CMK (cell line): ENCODE data around the gene PRMT3.
"Not testable (repeated sequence)": the region's sequence is repeated elsewhere in the genome, so short reads cannot be mapped to it uniquely, and the experiment has no call there.

Experiments
- DNase-seq: peaks from one replicate; pipeline ENCODE4 v3.0.0-alpha.2; 2010; ENCODE audit warnings: low read depth

The PRMT3 gene

DNA sequence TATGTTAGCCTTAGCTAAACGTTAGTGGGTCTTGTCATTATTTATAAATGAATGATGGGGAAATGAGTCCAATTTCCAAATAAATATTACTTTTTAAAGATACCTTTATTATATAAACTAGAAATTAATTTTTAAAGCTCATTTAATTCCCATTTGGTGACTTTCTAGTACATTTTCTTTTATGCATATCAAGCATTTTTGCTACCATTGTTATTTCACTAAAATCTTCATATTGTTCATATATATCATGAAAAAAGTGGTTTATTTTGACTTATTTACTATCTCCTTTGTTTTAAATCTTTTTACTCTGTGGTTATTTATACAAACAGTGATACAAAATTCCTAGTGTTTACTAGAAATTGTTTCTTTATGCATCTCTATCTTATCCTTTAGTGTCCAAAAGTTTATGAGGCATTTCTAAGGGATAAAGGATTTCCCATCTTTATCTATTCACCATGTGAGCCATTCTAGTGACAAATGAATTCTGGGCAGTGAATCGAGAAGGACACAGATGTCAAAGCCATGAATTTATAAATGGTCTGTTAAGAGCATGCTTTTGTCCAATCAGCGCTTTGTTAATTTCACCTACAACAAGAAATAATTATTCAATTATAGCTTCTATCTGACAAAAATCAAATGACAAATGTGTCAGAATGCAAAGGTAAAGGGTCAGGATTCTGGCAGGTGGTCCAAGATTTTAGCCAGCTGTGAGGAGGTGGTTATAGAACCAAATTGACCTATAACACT lies 70.6 kb downstream of the PRMT3 start:
- DNase-seq = no peak

DNA sequence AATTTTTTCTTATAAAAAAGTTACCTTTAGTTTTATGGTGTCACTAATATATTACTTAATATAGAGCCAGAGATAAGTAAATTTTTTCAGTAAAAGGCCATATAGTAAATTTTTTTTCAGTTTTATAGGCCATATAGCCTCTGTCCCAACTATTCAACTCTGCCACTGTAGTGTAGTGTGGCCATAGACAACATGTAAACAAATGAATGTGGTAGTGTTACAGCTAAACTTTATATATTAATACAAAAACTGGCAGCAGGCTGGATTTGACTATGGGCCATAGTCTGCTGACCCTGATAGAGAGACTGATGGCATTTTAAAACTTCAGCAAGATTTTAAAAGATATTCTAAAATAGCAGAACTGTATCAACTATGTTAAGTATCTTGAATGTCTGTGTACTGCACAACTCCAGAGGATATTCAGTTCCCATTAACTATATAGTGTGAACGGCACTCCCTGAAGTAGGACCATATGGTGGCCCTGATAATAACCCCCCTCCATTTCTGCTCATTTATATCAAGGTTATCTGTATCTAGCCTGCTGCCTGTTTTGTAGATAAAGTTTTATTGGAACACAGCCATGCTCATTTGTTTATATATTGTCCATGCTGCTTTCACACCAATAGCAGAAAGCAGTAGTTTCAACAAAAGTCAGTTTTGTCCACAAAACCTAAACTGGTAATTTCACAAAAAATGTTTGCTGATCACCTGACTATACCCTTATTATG lies 71.6 kb downstream of the PRMT3 start:
- DNase-seq = peak; percentile 59

DNA sequence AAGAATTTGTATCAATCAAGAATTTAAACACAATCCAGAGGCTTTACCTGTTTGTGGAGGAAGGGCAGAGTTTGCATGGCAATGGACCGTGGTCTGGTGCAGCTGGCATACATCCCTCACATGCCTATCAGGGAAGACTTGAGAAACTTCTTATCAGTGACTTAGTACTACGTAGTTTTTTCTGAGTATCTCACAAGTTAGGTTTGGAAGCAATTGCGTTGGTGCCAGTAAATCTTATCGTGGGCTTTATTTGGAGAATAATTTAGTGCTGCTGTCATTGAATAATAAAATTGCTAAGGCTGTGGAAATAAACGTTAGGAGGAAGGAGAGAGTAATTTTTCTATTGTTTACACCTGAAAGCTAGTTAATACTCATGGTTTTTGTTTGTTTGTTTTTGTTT lies 72.3 kb downstream of the PRMT3 start:
- no peak for DNase-seq

DNA sequence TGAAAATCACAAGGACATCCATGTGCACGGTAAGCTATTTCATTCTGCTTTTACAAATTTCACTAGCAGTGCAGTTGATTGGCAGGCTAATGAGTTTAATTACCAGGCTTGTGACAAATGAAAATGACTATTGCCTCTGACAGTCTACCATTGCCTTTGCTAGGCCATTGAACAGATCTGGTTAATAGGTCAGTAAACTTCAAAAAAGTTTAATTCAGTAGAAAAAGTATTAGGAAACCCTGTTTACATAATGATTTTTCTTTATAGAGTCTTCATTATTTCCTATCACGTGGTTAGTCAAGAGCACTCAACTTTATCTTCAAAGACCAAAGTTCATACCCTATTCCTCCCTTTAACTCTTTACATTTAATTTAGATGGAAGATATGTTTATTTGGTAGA lies 77.0 kb downstream of the PRMT3 start:
- DNase-seq = no peak

DNA sequence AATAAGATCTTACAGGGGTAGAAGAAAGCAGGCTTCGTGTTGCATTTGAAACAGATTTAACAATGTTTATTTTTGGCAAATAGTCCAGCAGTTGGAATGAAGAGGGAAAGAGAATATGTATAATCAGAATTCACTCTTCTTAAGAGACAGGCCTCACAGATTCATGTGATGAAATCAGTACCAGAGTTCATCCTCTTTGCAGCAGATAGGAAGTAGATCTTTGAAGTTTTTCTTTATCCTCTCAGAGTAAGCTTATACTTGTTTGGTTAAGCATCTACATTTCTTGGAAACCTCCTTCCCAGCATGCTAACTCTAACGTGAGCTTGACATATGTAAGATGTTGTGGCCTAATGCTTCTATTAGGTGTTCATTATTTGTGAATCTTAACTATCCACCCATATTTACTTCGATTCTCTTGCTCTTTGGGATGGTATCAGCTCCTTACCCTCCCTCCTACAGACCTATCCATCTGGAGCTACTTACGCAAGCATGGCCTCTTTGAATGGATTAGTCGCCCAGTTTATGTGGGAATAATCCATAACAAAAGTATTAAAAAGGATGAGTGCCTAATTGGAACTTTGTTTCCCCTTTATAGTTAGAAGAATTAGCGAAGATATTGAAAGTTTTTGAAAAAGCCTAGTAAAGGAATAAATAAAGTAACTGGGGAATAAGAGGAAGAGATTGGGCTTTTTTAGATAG lies 80.1 kb downstream of the PRMT3 start:
- DNase-seq = no peak

DNA sequence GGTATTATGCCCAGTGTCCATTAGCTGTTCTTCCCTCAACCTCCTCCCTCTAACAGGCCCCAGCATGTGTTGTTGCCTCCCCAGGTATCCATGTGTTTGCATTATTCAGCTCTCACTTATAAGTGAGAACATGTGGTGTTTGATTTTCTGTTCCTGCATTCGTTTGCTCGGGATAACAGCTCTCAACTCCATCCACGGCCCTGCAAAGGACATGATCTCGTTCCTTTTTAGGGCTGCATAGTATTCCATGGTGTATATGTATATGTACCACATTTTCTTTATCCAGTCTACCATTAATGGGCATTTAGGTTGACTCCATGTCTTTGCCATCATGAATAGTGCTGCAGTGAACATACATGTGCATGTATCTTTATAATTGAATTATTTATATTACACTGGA lies 82.8 kb downstream of the PRMT3 start:
- DNase-seq = no peak

DNA sequence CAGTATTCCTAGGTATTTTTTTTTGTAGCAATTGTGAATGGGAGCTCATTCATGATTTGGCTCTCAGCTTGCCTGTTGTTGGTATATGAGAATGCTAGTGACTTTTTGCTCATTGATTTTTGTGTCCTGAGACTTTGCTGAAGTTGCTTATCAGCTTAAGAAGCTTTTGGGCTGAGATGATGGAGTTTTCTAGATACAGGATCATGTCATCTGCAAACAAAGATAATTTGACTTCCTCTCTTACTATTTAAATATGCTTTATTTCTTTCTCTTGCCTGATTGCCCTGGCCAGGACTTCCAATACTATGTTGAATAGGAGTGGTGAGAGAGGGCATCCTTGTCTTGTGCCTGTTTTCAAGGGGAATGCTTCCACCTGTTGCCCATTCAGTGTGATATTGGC lies 84.4 kb downstream of the PRMT3 start:
- not testable (repeated sequence) for DNase-seq

DNA sequence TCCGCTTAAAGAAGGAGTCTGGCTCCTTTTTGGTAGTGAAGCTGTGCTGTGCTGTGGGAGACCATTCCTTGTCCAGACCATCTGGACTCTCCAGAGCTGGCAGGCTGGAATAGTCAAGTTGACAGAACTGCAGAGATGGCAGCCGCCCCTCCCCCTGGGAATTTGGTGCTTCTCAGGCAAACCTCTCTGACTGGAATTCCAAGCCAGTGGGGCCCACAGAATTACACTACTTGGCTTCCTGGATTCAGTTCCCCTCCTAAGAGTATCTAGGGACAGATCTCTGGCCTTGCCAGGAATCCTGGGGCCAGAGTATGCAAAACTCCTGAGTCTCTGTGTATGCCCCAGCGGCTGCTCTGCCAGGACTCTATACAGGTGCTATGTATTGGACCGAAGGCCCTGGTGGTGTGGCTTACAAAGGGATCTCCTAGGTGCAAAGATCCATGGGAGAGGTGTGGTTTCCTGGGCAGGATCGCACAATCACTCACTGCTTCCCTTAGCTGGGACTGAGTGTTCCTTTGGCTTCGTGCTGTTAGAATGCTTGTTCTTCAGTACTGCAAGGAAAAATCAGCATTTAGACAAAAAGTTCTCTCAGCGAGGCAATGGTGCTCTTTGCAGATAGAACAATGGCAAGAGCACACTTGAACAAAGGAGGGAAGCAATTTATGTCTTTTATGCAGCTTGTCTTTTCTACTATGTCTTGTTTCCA lies 86.8 kb downstream of the PRMT3 start:
- no peak for DNase-seq

DNA sequence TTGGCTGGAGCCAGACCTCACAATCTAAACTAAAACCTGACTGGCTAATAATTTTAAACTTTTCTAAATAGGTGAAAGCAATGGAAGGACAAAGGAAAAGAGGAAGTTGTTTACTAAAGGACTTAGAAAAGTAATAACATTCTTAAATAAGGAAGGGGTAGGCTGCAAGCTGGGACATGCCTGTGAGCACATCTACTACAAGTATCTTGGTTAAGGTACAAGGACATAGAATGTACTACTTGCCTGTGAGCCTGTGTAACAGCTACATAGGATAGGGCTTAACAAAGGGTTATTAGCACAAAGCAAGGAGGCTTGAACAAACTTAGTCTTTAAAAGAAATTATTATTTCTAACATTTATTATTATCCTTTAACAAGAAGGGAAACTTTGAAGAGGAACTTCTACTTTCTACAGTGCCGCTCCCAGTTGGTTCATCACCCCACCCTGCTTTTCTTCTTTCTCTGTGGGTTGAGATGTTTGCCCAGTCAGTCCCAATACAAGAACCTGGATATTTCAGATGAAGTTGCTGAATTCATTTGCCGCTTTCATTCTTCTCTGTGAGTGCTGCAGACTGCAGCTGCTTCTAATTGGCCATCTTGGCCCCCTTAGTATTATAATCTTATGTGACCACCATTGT lies 87.5 kb downstream of the PRMT3 start:
- no peak for DNase-seq

DNA sequence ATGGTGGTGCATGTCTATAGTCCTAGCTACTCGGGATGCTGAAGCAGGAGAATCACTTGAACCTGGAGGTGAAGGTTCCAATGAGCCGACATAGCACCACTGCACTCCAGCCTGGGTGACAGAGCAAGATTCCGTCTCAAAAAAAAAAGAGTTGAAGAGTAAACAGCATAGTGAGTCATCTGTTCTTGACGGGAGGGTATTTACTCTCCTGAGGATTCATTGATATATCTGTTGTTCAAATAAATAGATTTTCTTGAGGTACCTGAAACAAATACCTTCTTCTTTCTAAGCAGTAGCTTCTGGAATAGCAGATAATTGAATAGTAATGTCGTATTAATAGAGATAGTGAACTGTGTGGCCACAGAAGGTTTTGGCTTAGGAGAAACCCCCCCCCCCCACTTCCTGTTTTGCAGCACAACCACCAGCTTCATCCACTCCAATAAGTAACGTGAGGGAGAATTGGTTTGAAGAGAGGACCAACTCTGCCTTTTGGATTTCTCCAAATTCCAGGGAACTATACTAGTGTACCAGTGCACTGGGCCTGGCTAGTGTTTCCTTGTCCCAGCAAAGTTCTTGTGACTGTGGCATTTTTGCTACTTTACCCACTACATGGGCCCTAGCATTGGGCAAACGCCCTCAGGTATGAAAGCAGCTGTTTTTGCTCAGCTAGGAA lies 90.0 kb downstream of the PRMT3 start:
- no peak for DNase-seq

DNA sequence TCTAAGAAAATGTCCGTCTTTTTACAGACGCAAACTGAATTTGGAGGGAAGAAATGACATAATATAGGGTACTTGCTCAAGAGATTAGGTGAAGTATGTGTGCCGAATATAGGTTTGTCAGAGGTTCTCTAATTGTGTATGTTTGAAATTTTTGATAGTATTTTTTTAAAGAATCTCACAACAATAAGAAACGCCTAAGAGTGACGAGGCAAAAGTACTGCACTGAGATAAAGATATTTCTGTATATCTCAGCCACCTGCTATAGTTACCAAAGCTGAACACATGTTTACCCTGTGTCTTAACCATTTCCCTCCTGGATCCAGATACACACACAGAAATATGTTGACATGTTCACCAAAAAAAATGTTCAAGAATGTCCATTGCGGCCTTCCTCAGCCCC lies 92.0 kb downstream of the PRMT3 start:
- DNase-seq = no peak

DNA sequence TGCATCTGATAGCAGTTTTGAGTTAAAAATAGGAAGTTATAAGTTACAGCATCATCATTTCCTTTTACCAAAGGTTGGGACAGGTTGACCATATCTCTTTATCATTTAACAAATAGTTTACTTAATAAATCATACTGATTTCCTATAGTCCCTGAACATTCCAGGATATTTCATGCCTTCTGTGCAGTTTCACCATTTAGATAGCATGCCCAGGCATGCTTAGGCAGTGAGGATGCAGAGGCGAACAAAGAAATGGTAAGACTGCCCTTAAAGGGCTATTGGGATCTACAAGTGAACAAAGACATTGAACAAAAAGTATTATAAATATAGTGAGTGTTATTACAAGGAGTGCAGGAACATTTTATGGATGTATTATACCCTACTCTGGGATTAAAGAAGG lies 96.4 kb downstream of the PRMT3 start:
- DNase-seq = no peak

DNA sequence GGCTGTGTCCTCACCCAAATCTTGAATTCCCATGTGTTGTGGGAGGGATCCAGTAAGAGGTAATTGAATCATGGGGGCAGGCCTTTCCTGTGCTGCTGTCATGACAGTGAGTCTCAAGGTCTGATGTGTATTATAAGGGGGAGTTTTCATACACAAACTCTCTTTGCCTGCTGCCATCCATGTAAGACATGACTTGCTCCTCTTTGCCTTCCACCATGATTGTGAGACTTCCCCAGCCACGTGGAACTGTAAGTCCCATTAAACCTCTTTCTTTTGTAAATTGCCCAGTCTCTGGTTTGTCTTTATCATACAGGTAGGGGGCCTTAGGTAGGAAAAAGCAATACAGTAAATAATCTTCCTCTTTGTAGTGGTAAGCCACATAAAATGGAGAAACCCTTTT lies 96.9 kb downstream of the PRMT3 start:
- not testable (repeated sequence) for DNase-seq

DNA sequence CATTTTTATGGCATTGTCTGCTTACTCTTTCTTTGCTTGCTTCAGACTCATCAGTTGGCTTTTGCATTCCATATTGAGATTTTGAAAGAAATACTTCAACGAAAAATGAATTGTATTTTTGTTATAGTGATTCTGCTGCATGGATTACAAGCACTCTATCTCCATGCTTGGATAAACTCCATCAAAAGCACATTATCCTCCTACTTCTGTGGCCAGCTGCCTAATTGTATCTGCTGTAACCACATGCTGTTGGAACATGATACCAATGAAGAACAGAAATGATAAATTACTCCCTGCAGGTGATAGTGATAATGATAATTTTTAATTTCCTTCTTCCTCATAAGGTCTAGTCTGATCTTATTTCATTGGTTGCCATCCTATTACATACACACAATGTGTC lies 100.8 kb downstream of the PRMT3 start:
- no peak for DNase-seq

DNA sequence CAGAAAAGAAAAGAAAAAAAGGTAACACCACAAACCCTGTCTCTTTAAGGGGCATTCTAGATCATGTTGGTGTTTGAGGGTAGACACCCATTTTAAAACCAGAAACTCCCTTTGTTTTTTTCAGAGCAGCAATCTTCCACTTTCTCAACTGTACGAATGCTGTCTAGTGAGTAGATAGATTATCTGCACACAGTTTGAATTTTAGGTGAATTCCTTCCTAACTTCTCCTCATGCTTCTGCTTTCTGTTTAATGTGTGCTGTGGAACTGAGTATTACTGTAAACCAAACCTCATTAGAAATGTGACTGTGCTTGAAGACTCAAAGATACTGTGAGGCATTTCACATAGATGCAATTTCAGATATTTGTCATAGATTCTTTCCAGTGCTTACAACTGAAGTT lies 102.4 kb downstream of the PRMT3 start:
- no peak for DNase-seq

DNA sequence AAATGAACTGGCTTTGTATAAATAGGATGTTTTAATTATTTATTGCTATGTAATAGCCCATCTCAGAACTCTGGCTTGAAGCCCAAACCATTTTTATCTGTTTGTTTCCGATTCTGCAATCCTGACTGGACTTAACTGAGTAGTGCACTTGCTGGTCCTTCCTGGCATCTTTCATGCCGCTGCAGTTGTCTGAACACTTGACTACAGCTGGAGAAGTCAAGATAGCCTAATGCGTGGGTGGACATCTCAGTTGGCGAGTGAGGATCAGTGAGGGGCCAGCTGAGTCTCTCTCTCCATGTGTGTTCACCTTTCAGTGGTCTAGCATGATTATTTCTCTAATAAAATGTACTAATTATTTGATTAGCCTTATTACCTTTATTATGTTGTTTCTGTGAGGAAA lies 105.8 kb downstream of the PRMT3 start:
- DNase-seq = peak; percentile 24

DNA sequence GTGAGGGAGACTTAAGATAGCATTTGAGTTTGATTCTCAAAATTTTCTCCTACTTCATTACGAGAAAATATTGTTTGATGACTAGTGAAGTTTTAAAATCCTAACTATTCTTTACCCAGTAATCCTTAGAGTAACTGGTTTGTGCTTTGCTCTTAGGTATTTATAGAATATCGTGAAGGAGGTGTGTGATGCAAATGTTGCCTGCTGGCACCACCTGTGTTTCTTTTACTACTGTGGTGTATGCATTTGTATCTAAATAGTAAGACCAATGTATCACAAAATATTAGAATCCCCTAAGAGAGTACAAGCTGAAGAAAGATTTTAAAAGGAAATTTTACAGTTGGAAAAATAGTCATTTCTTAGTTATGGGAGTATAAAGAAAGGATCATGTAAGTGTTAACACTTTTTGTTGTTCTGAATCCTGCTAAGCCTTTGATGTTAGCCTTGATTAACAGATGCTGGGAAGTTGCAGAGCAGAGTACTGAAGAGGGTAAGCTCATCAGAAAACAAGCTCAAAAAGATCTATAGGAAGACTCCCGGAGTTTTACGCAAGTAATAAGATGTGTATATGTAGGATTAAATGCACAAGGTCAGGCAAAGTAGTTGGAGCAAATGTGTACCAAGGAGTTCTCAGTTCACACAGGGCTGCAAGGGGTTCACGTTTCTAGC lies 109.7 kb downstream of the PRMT3 start:
- no peak for DNase-seq

DNA sequence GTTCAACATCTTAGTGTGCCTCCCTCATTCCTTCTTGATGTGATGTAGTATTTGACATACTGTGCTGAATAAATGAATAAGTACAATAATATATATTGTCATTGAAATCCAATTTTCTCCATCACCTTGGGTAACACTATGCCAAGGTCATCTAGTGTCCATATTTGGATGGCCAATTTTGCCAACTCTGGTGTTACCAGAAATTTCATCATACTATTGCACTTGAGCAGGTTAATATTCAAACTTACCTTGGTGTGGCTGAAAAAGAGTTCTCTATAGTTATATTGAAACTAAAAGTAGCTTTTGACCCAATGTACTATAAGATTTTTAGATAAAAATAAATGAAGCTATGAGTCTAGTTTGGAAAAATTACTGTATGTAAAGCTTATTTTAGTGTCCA lies 113.7 kb downstream of the PRMT3 start:
- no peak for DNase-seq

DNA sequence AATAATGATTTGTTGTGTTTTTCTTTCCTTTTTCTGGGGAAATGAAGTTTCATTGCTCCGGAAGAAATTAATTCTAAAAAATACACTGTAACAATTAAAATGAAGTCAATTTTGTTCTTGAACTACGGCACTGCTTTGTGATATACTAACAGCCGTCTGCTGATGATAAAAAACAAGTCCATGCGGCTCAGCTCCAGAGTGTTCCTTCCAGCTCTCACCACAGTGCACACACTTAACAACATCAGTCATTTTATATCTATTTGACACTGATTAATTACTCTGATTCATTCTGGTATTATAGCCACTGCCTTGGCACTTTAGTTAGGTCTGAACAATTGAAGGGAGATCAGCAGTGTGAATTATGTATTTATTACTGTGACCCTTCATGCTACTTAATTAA lies 114.5 kb downstream of the PRMT3 start:
- DNase-seq = no peak

DNA sequence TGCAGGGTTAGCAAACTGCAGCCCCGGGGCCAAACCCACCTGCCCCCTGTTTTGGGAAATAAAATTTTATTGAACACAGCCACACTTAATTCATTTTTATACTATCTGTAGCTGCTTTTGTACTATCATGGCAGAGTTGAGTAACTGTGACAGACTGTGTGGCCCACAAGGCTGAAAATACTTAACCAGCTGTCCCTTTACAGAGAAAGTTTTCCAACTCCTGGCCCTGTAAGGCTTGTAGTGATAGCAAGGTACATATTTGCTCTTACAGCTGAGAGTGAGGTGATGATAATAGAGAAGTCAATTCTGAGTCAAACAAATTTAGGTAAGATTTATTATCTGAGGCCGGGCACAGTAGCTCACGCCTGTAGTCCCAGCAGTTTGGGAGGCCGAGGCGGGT lies 124.5 kb downstream of the PRMT3 start:
- no peak for DNase-seq

DNA sequence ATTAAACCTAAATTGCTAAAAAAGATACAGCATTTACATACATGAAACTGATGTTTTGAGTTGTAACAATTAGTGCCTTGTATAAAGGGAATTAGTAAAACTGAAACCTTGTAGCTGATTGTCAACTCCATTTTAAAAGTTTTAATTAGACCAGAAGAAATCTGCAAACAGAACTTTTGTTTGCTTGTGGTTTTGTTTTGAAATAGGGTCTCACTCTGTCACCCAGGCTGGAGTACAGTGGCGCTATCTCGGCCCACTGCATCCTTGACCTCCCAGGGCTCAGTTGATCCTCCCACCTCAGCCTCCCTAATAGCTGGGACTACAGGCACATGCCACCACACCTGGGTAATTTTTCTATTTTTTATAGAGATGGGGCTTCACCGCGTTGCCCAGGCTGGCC lies 125.4 kb downstream of the PRMT3 start:
- no peak for DNase-seq
